Glutamatergic neuron (in vitro differentiated cells): Measurements from ENCODE around the gene PIGZ. TPM values are rescaled to one million over a fixed set of nuclear protein-coding genes. Genes with fewer than 3 reads are reported as not detected.

ENCODE experiments used
- DNase-seq: peaks from one replicate; pipeline ENCODE4 v3.0.0; 2022
- H3K27ac Mint-ChIP-seq: one replicate; pipeline ENCODE4 v1.8.0; 2020; ENCODE audit warnings: mild to moderate bottlenecking, mixed read lengths, inconsistent platforms; ENCODE audit not compliant: unreplicated experiment
- H3K27me3 Mint-ChIP-seq: one replicate; pipeline ENCODE4 v1.8.0; 2020; ENCODE audit warnings: mild to moderate bottlenecking, moderate library complexity, mixed read lengths, inconsistent platforms; ENCODE audit not compliant: unreplicated experiment
- H3K36me3 Mint-ChIP-seq: one replicate; pipeline ENCODE4 v1.8.0; 2020; ENCODE audit warnings: mild to moderate bottlenecking, mixed read lengths, inconsistent platforms; ENCODE audit not compliant: unreplicated experiment
- H3K4me1 Mint-ChIP-seq: one replicate; pipeline ENCODE4 v1.8.0; 2020; ENCODE audit warnings: mild to moderate bottlenecking, low read depth, mixed read lengths, inconsistent platforms; ENCODE audit not compliant: unreplicated experiment
- H3K4me3 Mint-ChIP-seq: one replicate; pipeline ENCODE4 v1.8.0; 2020; ENCODE audit warnings: mild to moderate bottlenecking, mixed read lengths, inconsistent platforms; ENCODE audit not compliant: unreplicated experiment
- H3K9me3 Mint-ChIP-seq: one replicate; pipeline ENCODE4 v1.8.0; 2020; ENCODE audit warnings: mild to moderate bottlenecking, moderate library complexity, mixed read lengths, inconsistent platforms; ENCODE audit not compliant: unreplicated experiment
- CTCF ChIP-seq: fragments of 200-600 bp; sonication (generic); IDR thresholded peaks from one replicate; pipeline ENCODE4 v1.5.0; 2021; ENCODE audit not compliant: partially characterized antibody, unreplicated experiment
- total RNA-seq: library from RNA; stranded (reverse); fragmentation: NEBNext Ultra II Directional; extraction: Animal tissue kit (Norgen Biotek cat#: 25700); gene quantifications from one replicate; pipeline ENCODE4 v1.2.1, GENCODE V29; 2021; ENCODE audit not compliant: unreplicated experiment

The PIGZ gene
- total RNA-seq, 1 donor from 2014 or later = 4.7 TPM

GRCh38 chr3:196995646-196996355 lies 27.2 kb upstream of the PIGZ start:
- no peak for DNase-seq
- no peak for TF ChIP-seq CTCF
- H3K27ac Mint-ChIP-seq = no peak overlapping the region

GRCh38 chr3:196995027-196995426 lies 26.4 kb upstream of the PIGZ start:
- H3K36me3 Mint-ChIP-seq = no peaks in the 10 kb centered on the region
- H3K27me3 Mint-ChIP-seq = peaks cover 6% of the 10 kb centered on the region

More at GRCh38 chr3:196995646-196996355, 27.2 kb upstream of the PIGZ start:
- H3K9me3 Mint-ChIP-seq = no peaks in the 10 kb centered on the region
- peaks cover 6% of the 10 kb centered on the region for H3K27me3 Mint-ChIP-seq
- peaks cover 12% of the 10 kb centered on the region for H3K4me1 Mint-ChIP-seq
- no peaks in the 10 kb centered on the region for H3K36me3 Mint-ChIP-seq
- H3K4me3 Mint-ChIP-seq = no peak overlapping the region

GRCh38 chr3:196994056-196994455 lies 25.4 kb upstream of the PIGZ start:
- Mint-ChIP-seq H3K9me3 (no peaks in the 10 kb centered on the region), H3K27ac (no peak overlapping the region), H3K4me3 (no peak overlapping the region), H3K4me1 (peaks cover 12% of the 10 kb centered on the region), H3K27me3 (peaks cover 6% of the 10 kb centered on the region), H3K36me3 (no peaks in the 10 kb centered on the region)
- no peak for DNase-seq
- TF ChIP-seq CTCF = no peak

More at GRCh38 chr3:196995027-196995426, 26.4 kb upstream of the PIGZ start:
- no peaks in the 10 kb centered on the region for H3K9me3 Mint-ChIP-seq
- H3K4me3 Mint-ChIP-seq = no peak overlapping the region
- H3K27ac Mint-ChIP-seq = no peak overlapping the region
- no peak for TF ChIP-seq CTCF
- H3K4me1 Mint-ChIP-seq = peaks cover 12% of the 10 kb centered on the region
- DNase-seq = no peak

GRCh38 chr3:196992461-196993065 lies 23.9 kb upstream of the PIGZ start:
- Mint-ChIP-seq H3K9me3 (no peaks in the 10 kb centered on the region), H3K27ac (no peak overlapping the region), H3K4me1 (peaks cover 12% of the 10 kb centered on the region), H3K4me3 (no peak overlapping the region), H3K27me3 (peaks cover 5% of the 10 kb centered on the region), H3K36me3 (no peaks in the 10 kb centered on the region)
- no peak for TF ChIP-seq CTCF
- no peak for DNase-seq
